K562 (cell line): ENCODE results near the gene ST6GAL1. TPM values are rescaled to one million over a fixed set of nuclear protein-coding genes. Genes with fewer than 3 reads are reported as not detected.

ENCODE experiments used
- AFF1 ChIP-seq, 2 experiments: fragments of 450-650 bp; IDR thresholded peaks; 2 replicates each; pipeline ENCODE4 v1.6.1; 2018; ENCODE audit warnings: mild to moderate bottlenecking in 2 of 2, low read depth in 1 of 2; ENCODE audit not compliant: partially characterized antibody in 2 of 2
- BHLHE40 ChIP-seq: IDR thresholded peaks from 2 replicates; pipeline ENCODE4 v1.6.1; 2011; ENCODE audit warnings: low read length, improper control_type of control experiment
- FOS ChIP-seq: IDR thresholded peaks from 3 replicates; pipeline ENCODE4 v1.6.1; 2011; ENCODE audit not compliant: insufficient read length; ENCODE audit errors: extremely low read depth
- GTF3C2 ChIP-seq: IDR thresholded peaks from 3 replicates; pipeline ENCODE4 v1.6.1; 2011; ENCODE audit warnings: borderline replicate concordance, mild to moderate bottlenecking, moderate library complexity; ENCODE audit not compliant: insufficient read length; ENCODE audit errors: extremely low read depth
- HNRNPLL ChIP-seq: fragments of 200-400 bp; formaldehyde crosslinking; IDR thresholded peaks from 2 replicates; pipeline ENCODE4 v1.6.1; 2017; ENCODE audit warnings: low read length, low read depth, mild to moderate bottlenecking; ENCODE audit not compliant: poor library complexity, severe bottlenecking
- MAFF ChIP-seq: IDR thresholded peaks from 2 replicates; pipeline ENCODE4 v1.6.1; 2012; ENCODE audit warnings: low read length, improper control_type of control experiment
- MYBL2 ChIP-seq, 2 experiments: fragments of 450-650 bp in 1 of 2; sonication (generic) in 1 of 2; formaldehyde crosslinking in 1 of 2; IDR thresholded peaks; 2 replicates each; pipeline versions ENCODE4 v1.6.1 to v1.8.1; 2017 to 2022; ENCODE audit warnings: borderline replicate concordance in 1 of 2, inconsistent platforms in 1 of 2, low read depth in 1 of 2, mild to moderate bottlenecking in 1 of 2, missing genetic modification reagents in 1 of 2, moderate library complexity in 1 of 2
- PHF20 ChIP-seq: fragments of 450-650 bp; IDR thresholded peaks from 2 replicates; pipeline ENCODE4 v1.6.1; 2018; ENCODE audit not compliant: partially characterized antibody
- SIRT6 ChIP-seq: IDR thresholded peaks from one replicate; pipeline ENCODE4 v1.6.1; 2012; ENCODE audit warnings: low read depth, mild to moderate bottlenecking, control low read depth, inconsistent platforms, low read length, moderate library complexity
- SMARCB1 ChIP-seq: IDR thresholded peaks from 2 replicates; pipeline ENCODE4 v1.6.1; 2011; ENCODE audit warnings: improper control_type of control experiment, low read depth; ENCODE audit not compliant: insufficient read length
- TBP ChIP-seq: optimal IDR thresholded peaks from 2 replicates; pipeline ENCODE3; 2011; ENCODE audit warnings: low read depth, low read length, improper control_type of control experiment
- TEAD2 ChIP-seq: fragments of 450-650 bp; IDR thresholded peaks from 2 replicates; pipeline ENCODE4 v1.6.1; 2016; ENCODE audit warnings: missing genetic modification characterization, control low read depth, missing compliant biosample characterization
- ZBED1 ChIP-seq: IDR thresholded peaks from 2 replicates; pipeline ENCODE4 v1.6.1; 2014
- ZBTB33 ChIP-seq: sonication (generic); formaldehyde crosslinking; IDR thresholded peaks from 2 replicates; pipeline ENCODE4 v1.8.1; 2023; ENCODE audit warnings: mild to moderate bottlenecking, missing genetic modification reagents
- ZNF217 ChIP-seq: sonication (generic); formaldehyde crosslinking; IDR thresholded peaks from 2 replicates; pipeline ENCODE4 v1.8.0; 2022; ENCODE audit warnings: mild to moderate bottlenecking, missing genetic modification reagents
- ZNF384 ChIP-seq: IDR thresholded peaks from 2 replicates; pipeline ENCODE4 v1.6.1; 2012; ENCODE audit warnings: low read depth, low read length, improper control_type of control experiment
- ZNF76 ChIP-seq: fragments of 250-450 bp; sonication (Bioruptor Pico); IDR thresholded peaks from 2 replicates; pipeline ENCODE4 v1.4.0; 2020; ENCODE audit warnings: mild to moderate bottlenecking, moderate library complexity, borderline replicate concordance
- ZNF830 ChIP-seq: fragments of 250-450 bp; sonication (Bioruptor Pico); IDR thresholded peaks from 2 replicates; pipeline ENCODE4 v1.5.0; 2021; ENCODE audit warnings: mild to moderate bottlenecking
- polyA plus RNA-seq, 8 experiments: library from polyadenylated mRNA; depleted of rRNA in 4 of 8; stranded (reverse) in 5 of 8; unstranded in 3 of 8; fragments of >200 nt; fragmentation: Nextera tagmentation in 2 of 8; fragmentation: Illumina TruSeq in 1 of 8; extraction: Ambion mirVana in 2 of 8; extraction: Trizol in 1 of 8; gene quantifications; 2 replicates each; pipeline versions ENCODE4 v1.2.1 to v1.2.3, GENCODE V29; 2011 to 2014; ENCODE audit warnings: inconsistent platforms in 1 of 8, missing spikeins in 1 of 8
- total RNA-seq, 7 experiments: library from RNA; depleted of rRNA in 6 of 7; stranded (reverse); fragments of >200 nt in 6 of 7; fragmentation: Illumina TruSeq in 2 of 7; extraction: Trizol in 2 of 7; gene quantifications; 2 replicates each; pipeline versions ENCODE4 v1.2.1 to v1.2.3, GENCODE V29; 2011 to 2021; ENCODE audit warnings: low replicate concordance in 1 of 7

ST6GAL1 gene
- total and polyA plus RNA-seq, 9 of the 15 experiments (the other 6 are each of a cell fraction or from before 2014, with no cell fraction given), result 31.9 to 145 (median 71.0) TPM

- TF ChIP-seq SIRT6, result no peak
- peak; percentile 79 for TF ChIP-seq SMARCB1
- no peak for TF ChIP-seq MYBL2 (IDR thresholded peaks at IDR 0.05; ENCODE audit: low read depth)
- TF ChIP-seq MYBL2 (CRISPR knock-in tag; IDR thresholded peaks at IDR 0.05; ENCODE audit: borderline replicate concordance), result no peak
- no peak for TF ChIP-seq PHF20
- 0 out of 2 replicates have a peak, but pooled peaks have one; percentile 43 for TF ChIP-seq ZBTB33
- TF ChIP-seq HNRNPLL, result no peak
- no peak for TF ChIP-seq TBP
- TF ChIP-seq GTF3C2, result no peak
- TF ChIP-seq ZNF830 (CRISPR knock-in tag), result no peak
- TF ChIP-seq ZNF217 (CRISPR knock-in tag), result no peak
- no peak for TF ChIP-seq ZNF76 (CRISPR knock-in tag)
- TF ChIP-seq AFF1 (IDR thresholded peaks at IDR 0.05; ENCODE audit: low read depth in 1 of 2, partially characterized antibody in 2 of 2), result peak; percentile 62 to 66
- TF ChIP-seq MAFF, result 0 out of 2 replicates have a peak, but pooled peaks have one; percentile 1
- no peak for TF ChIP-seq TEAD2 (tag)
- TF ChIP-seq FOS, result no peak
- TF ChIP-seq ZNF384, result 0 out of 2 replicates have a peak, but pooled peaks have one; percentile 13
- TF ChIP-seq ZBED1, result peak; percentile 78; the same call in 1 of the 2 replicates
- TF ChIP-seq BHLHE40, result peak; percentile 86
Measured at GRCh38 chr3:187022403-187023029, 92.2 kb downstream of the ST6GAL1 start (continued).
